ENCODE measurements around the gene AP1M2. TPM values are rescaled to one million over a fixed set of nuclear protein-coding genes. Genes with fewer than 3 reads are reported as not detected.
"Not testable (repeated sequence)": the region's sequence is repeated elsewhere in the genome, so short reads cannot be mapped to it uniquely, and the experiment has no call there.

AP1M2 gene
- total RNA-seq, 2 experiments from 2014 or later = not detected

GRCh38 chr19:10557603-10558197 lies 29.4 kb downstream of the AP1M2 start:
- peaks cover 46% of the 10 kb centered on the region for H3K36me3 Mint-ChIP-seq
- H3K9me3 Mint-ChIP-seq = no peaks in the 10 kb centered on the region
- H3K4me1 Mint-ChIP-seq = peaks cover 33% of the 10 kb centered on the region
- H3K27ac Mint-ChIP-seq = no peak overlapping the region
- H3K27me3 Mint-ChIP-seq = no peaks in the 10 kb centered on the region
- H3K4me3 Mint-ChIP-seq = no peak overlapping the region
- DNase-seq = no peak

GRCh38 chr19:10555610-10555973 lies 31.5 kb downstream of the AP1M2 start:
- H3K4me1 Mint-ChIP-seq = peaks cover 34% of the 10 kb centered on the region

GRCh38 chr19:10554760-10555609 lies 32.1 kb downstream of the AP1M2 start:
- Mint-ChIP-seq H3K4me3 (no peak overlapping the region), H3K27ac (peak overlapping the region; percentile 94), H3K4me1 (peaks cover 39% of the 10 kb centered on the region), H3K9me3 (no peaks in the 10 kb centered on the region), H3K27me3 (no peaks in the 10 kb centered on the region), H3K36me3 (peaks cover 46% of the 10 kb centered on the region)
- no peak for DNase-seq

More at GRCh38 chr19:10555610-10555973, 31.5 kb downstream of the AP1M2 start:
- Mint-ChIP-seq H3K4me3 (no peak overlapping the region), H3K36me3 (peaks cover 45% of the 10 kb centered on the region), H3K27me3 (no peaks in the 10 kb centered on the region), H3K9me3 (no peaks in the 10 kb centered on the region), H3K27ac (peak overlapping the region; percentile 1)
- no peak for DNase-seq

- H3K4me3 Mint-ChIP-seq = peak overlapping the region; percentile 71
Measured at GRCh38 chr19:10553943-10554381, 33.1 kb downstream of the AP1M2 start.

GRCh38 chr19:10553087-10553667 lies 33.9 kb downstream of the AP1M2 start:
- Mint-ChIP-seq H3K36me3 (peaks cover 42% of the 10 kb centered on the region), H3K4me3 (peak overlapping the region; percentile 50), H3K4me1 (peaks cover 39% of the 10 kb centered on the region), H3K9me3 (no peaks in the 10 kb centered on the region), H3K27ac (peak overlapping the region; percentile 94), H3K27me3 (no peaks in the 10 kb centered on the region)
- DNase-seq = no peak

More at GRCh38 chr19:10553943-10554381, 33.1 kb downstream of the AP1M2 start:
- H3K27me3 Mint-ChIP-seq = no peaks in the 10 kb centered on the region
- peak; percentile 80 for DNase-seq
- H3K36me3 Mint-ChIP-seq = peaks cover 45% of the 10 kb centered on the region
- H3K9me3 Mint-ChIP-seq = no peaks in the 10 kb centered on the region
- H3K27ac Mint-ChIP-seq = peak overlapping the region; percentile 94
- peaks cover 39% of the 10 kb centered on the region for H3K4me1 Mint-ChIP-seq

GRCh38 chr19:10552510-10553053 lies 34.5 kb downstream of the AP1M2 start:
- Mint-ChIP-seq H3K4me3 (no peak overlapping the region), H3K27me3 (no peaks in the 10 kb centered on the region), H3K27ac (peak overlapping the region; percentile 94), H3K4me1 (peaks cover 39% of the 10 kb centered on the region), H3K36me3 (peaks cover 40% of the 10 kb centered on the region), H3K9me3 (no peaks in the 10 kb centered on the region)
- DNase-seq = peak; percentile 40

GRCh38 chr19:10551698-10552301 lies 35.3 kb downstream of the AP1M2 start:
- no peaks in the 10 kb centered on the region for H3K27me3 Mint-ChIP-seq
- peak overlapping the region; percentile 56 for H3K27ac Mint-ChIP-seq
- H3K4me1 Mint-ChIP-seq = peaks cover 39% of the 10 kb centered on the region
- no peak overlapping the region for H3K4me3 Mint-ChIP-seq
- peak; percentile 45 for DNase-seq
- H3K36me3 Mint-ChIP-seq = peaks cover 40% of the 10 kb centered on the region
- H3K9me3 Mint-ChIP-seq = no peaks in the 10 kb centered on the region

GRCh38 chr19:10551006-10551405 lies 36.1 kb downstream of the AP1M2 start:
- H3K9me3 Mint-ChIP-seq, H3K27me3 Mint-ChIP-seq, DNase-seq, H3K27ac Mint-ChIP-seq, H3K4me3 Mint-ChIP-seq: not testable (repeated sequence)
- H3K4me1 Mint-ChIP-seq = peaks cover 38% of the 10 kb centered on the region
- peaks cover 40% of the 10 kb centered on the region for H3K36me3 Mint-ChIP-seq

GRCh38 chr19:10550336-10550735 lies 36.8 kb downstream of the AP1M2 start:
- H3K36me3 Mint-ChIP-seq = peaks cover 37% of the 10 kb centered on the region
- H3K4me3 Mint-ChIP-seq = no peak overlapping the region
- no peak overlapping the region for H3K27ac Mint-ChIP-seq
- peaks cover 33% of the 10 kb centered on the region for H3K4me1 Mint-ChIP-seq
- H3K9me3 Mint-ChIP-seq = no peaks in the 10 kb centered on the region
- no peak for DNase-seq
- no peaks in the 10 kb centered on the region for H3K27me3 Mint-ChIP-seq

GRCh38 chr19:10549733-10550132 lies 37.4 kb downstream of the AP1M2 start:
- Mint-ChIP-seq H3K27ac (no peak overlapping the region), H3K4me3 (no peak overlapping the region), H3K27me3 (no peaks in the 10 kb centered on the region), H3K36me3 (peaks cover 37% of the 10 kb centered on the region), H3K4me1 (peaks cover 30% of the 10 kb centered on the region), H3K9me3 (no peaks in the 10 kb centered on the region)
- no peak for DNase-seq

- Mint-ChIP-seq H3K36me3 (peaks cover 34% of the 10 kb centered on the region), H3K27me3 (no peaks in the 10 kb centered on the region), H3K27ac (no peak overlapping the region), H3K9me3 (no peaks in the 10 kb centered on the region), H3K4me1 (peaks cover 25% of the 10 kb centered on the region), H3K4me3 (no peak overlapping the region)
- no peak for DNase-seq
Measured at GRCh38 chr19:10548746-10549276, 38.3 kb downstream of the AP1M2 start.

- H3K4me3 Mint-ChIP-seq = no peak overlapping the region
- no peak overlapping the region for H3K27ac Mint-ChIP-seq
- H3K27me3 Mint-ChIP-seq = no peaks in the 10 kb centered on the region
- H3K4me1 Mint-ChIP-seq = peaks cover 15% of the 10 kb centered on the region
- H3K36me3 Mint-ChIP-seq = peaks cover 14% of the 10 kb centered on the region
- H3K9me3 Mint-ChIP-seq = no peaks in the 10 kb centered on the region
- no peak for DNase-seq
Measured at GRCh38 chr19:10546817-10547216, 40.3 kb downstream of the AP1M2 start.

- peaks cover 11% of the 10 kb centered on the region for H3K4me1 Mint-ChIP-seq
- peak overlapping the region; percentile 86 for H3K4me3 Mint-ChIP-seq
- H3K9me3 Mint-ChIP-seq = no peaks in the 10 kb centered on the region
- peaks cover 3% of the 10 kb centered on the region for H3K36me3 Mint-ChIP-seq
- H3K27me3 Mint-ChIP-seq = peaks cover 3% of the 10 kb centered on the region
- peak overlapping the region; percentile 79 for H3K27ac Mint-ChIP-seq
- peak; percentile 10 for DNase-seq
Measured at GRCh38 chr19:10544753-10545251, 42.3 kb downstream of the AP1M2 start.

GRCh38 chr19:10544242-10544752 lies 42.8 kb downstream of the AP1M2 start:
- Mint-ChIP-seq H3K4me3 (peak overlapping the region; percentile 86), H3K36me3 (peaks cover 3% of the 10 kb centered on the region), H3K9me3 (no peaks in the 10 kb centered on the region), H3K4me1 (peaks cover 11% of the 10 kb centered on the region), H3K27ac (peak overlapping the region; percentile 79), H3K27me3 (peaks cover 6% of the 10 kb centered on the region)
- peak; percentile 22 for DNase-seq

Measured in activated naive CD8-positive, alpha-beta T cell treated with anti-CD3 and anti-CD28 coated beads for 36 hours (primary cell).